MM.1S (cell line): Measurements from ENCODE around the gene SYNE1.
"Not testable (repeated sequence)": the region's sequence is repeated elsewhere in the genome, so short reads cannot be mapped to it uniquely, and the experiment has no call there.

Experiments used
- DNase-seq: peaks from one replicate; pipeline ENCODE4 v3.0.0-alpha.2; 2015
- H2AFZ ChIP-seq: fragments of 300-600 bp; sonication (generic); 2 replicates; pipeline ENCODE4 v1.6.0; 2016; ENCODE audit warnings: antibody characterized with exemption, low read length
- H3F3A ChIP-seq: fragments of 300-600 bp; sonication (generic); 2 replicates; pipeline ENCODE4 v1.6.1; 2016; ENCODE audit warnings: mild to moderate bottlenecking, antibody characterized with exemption, low read length, moderate library complexity, mixed read lengths; ENCODE audit not compliant: insufficient read depth
- H3K27ac ChIP-seq: fragments of 300-600 bp; sonication (generic); 2 replicates; pipeline ENCODE4 v1.5.1; 2016; ENCODE audit warnings: mild to moderate bottlenecking, low read length
- H3K27me3 ChIP-seq: fragments of 300-600 bp; sonication (generic); replicated peaks from 2 replicates; pipeline ENCODE4 v1.6.0; 2016; ENCODE audit warnings: low read length; ENCODE audit not compliant: insufficient read depth
- H3K36me3 ChIP-seq: fragments of 300-600 bp; sonication (generic); replicated peaks from 2 replicates; pipeline ENCODE4 v1.6.1; 2016; ENCODE audit warnings: mild to moderate bottlenecking, low read length, mixed read lengths; ENCODE audit not compliant: insufficient read depth
- H3K4me1 ChIP-seq: fragments of 300-600 bp; sonication (generic); 2 replicates; pipeline ENCODE4 v1.6.1; 2016; ENCODE audit warnings: low read length, mixed read lengths
- H3K4me2 ChIP-seq: fragments of 300-600 bp; sonication (generic); 2 replicates; pipeline ENCODE4 v1.6.0; 2016; ENCODE audit warnings: low read depth, low read length
- H3K4me3 ChIP-seq: fragments of 300-600 bp; sonication (generic); 2 replicates; pipeline ENCODE4 v1.5.1; 2016; ENCODE audit warnings: low read length, mixed read lengths
- H3K79me2 ChIP-seq: fragments of 300-600 bp; sonication (generic); 2 replicates; pipeline ENCODE4 v1.6.1; 2016; ENCODE audit warnings: mixed run types, low read length, mixed read lengths
- H3K9ac ChIP-seq: fragments of 300-600 bp; sonication (generic); 2 replicates; pipeline ENCODE4 v1.6.1; 2016; ENCODE audit warnings: low read length, mixed read lengths
- H3K9me2 ChIP-seq: fragments of 300-600 bp; sonication (generic); replicated peaks from 2 replicates; pipeline ENCODE4 v1.6.1; 2016; ENCODE audit warnings: mild to moderate bottlenecking, low read length, mixed read lengths; ENCODE audit not compliant: insufficient read depth
- H3K9me3 ChIP-seq: fragments of 300-600 bp; sonication (generic); replicated peaks from 2 replicates; pipeline ENCODE4 v1.6.1; 2016; ENCODE audit warnings: mild to moderate bottlenecking, low read length, mixed read lengths; ENCODE audit not compliant: insufficient read depth
- H4K20me1 ChIP-seq: fragments of 300-600 bp; sonication (generic); 2 replicates; pipeline ENCODE4 v1.6.1; 2016; ENCODE audit warnings: mild to moderate bottlenecking, low read length, moderate library complexity, mixed read lengths; ENCODE audit not compliant: insufficient read depth
- CTCF ChIP-seq: fragments of 300-600 bp; sonication (generic); IDR thresholded peaks from 2 replicates; pipeline ENCODE4 v1.5.1; 2016; ENCODE audit warnings: antibody characterized with exemption, low read length, mixed read lengths
- EZH2 ChIP-seq: fragments of 300-600 bp; sonication (generic); optimal IDR thresholded peaks from 2 replicates; pipeline ENCODE3; 2017; ENCODE audit warnings: low read depth, mild to moderate bottlenecking, antibody characterized with exemption, low read length, mixed read lengths
- EZH2phosphoT487 ChIP-seq: fragments of 300-600 bp; sonication (generic); IDR thresholded peaks from 2 replicates; pipeline ENCODE4 v1.6.1; 2018; ENCODE audit warnings: antibody characterized with exemption, low read length

Gene SYNE1

GRCh38 chr6:152631376-152631775 lies 5.8 kb downstream of the SYNE1 start:
- DNase-seq: no peak
- no peaks in the 10 kb centered on the region for H3K9me3 ChIP-seq

GRCh38 chr6:152630832-152631231 lies 6.3 kb downstream of the SYNE1 start:
- no peaks in the 10 kb centered on the region for H4K20me1 ChIP-seq
- no peaks in the 10 kb centered on the region for H3K27me3 ChIP-seq
- H3K27ac ChIP-seq: no peak overlapping the region
- no peaks in the 10 kb centered on the region for H3K79me2 ChIP-seq
- H3F3A ChIP-seq: no peaks in the 10 kb centered on the region
- H2AFZ ChIP-seq: no peak overlapping the region
- H3K4me3 ChIP-seq: no peak overlapping the region
- H3K9ac ChIP-seq: no peak overlapping the region
- DNase-seq: no peak
- H3K9me3 ChIP-seq: no peaks in the 10 kb centered on the region
- H3K36me3 ChIP-seq: no peaks in the 10 kb centered on the region
- H3K4me2 ChIP-seq: no peak overlapping the region
- TF ChIP-seq CTCF (no peak), EZH2phosphoT487 (no peak)
- no peaks in the 10 kb centered on the region for H3K4me1 ChIP-seq
- H3K9me2 ChIP-seq: no peaks in the 10 kb centered on the region

More at GRCh38 chr6:152631376-152631775, 5.8 kb downstream of the SYNE1 start:
- Histone ChIP-seq H3K4me3 (no peak overlapping the region), H3F3A (no peaks in the 10 kb centered on the region), H3K9me2 (no peaks in the 10 kb centered on the region), H3K4me1 (no peaks in the 10 kb centered on the region), H3K27me3 (no peaks in the 10 kb centered on the region), H3K27ac (no peak overlapping the region), H3K9ac (no peak overlapping the region), H3K36me3 (no peaks in the 10 kb centered on the region), H3K79me2 (no peaks in the 10 kb centered on the region), H2AFZ (no peak overlapping the region), H4K20me1 (no peaks in the 10 kb centered on the region), H3K4me2 (no peak overlapping the region)
- TF ChIP-seq EZH2phosphoT487 (no peak), CTCF (no peak), EZH2 (no peak)

- Histone ChIP-seq H3K4me2 (no peak overlapping the region), H2AFZ (no peak overlapping the region), H3K79me2 (no peaks in the 10 kb centered on the region), H3K9me2 (no peaks in the 10 kb centered on the region), H3K27me3 (no peaks in the 10 kb centered on the region), H3K36me3 (no peaks in the 10 kb centered on the region), H4K20me1 (no peaks in the 10 kb centered on the region), H3F3A (no peaks in the 10 kb centered on the region), H3K27ac (no peak overlapping the region), H3K9ac (no peak overlapping the region), H3K4me3 (no peak overlapping the region), H3K9me3 (no peaks in the 10 kb centered on the region), H3K4me1 (no peaks in the 10 kb centered on the region)
- TF ChIP-seq CTCF (no peak), EZH2phosphoT487 (no peak), EZH2 (no peak)
- no peak for DNase-seq
Measured at GRCh38 chr6:152625213-152625612, 11.9 kb downstream of the SYNE1 start.

GRCh38 chr6:152614776-152615175 lies 22.4 kb downstream of the SYNE1 start:
- not testable (repeated sequence) for H3K27ac ChIP-seq, H4K20me1 ChIP-seq, H3K9ac ChIP-seq, H3K79me2 ChIP-seq, H3K27me3 ChIP-seq, H3K9me3 ChIP-seq, H3K9me2 ChIP-seq, H3F3A ChIP-seq, H3K36me3 ChIP-seq, H3K4me1 ChIP-seq, H2AFZ ChIP-seq, DNase-seq, H3K4me2 ChIP-seq, H3K4me3 ChIP-seq
